ENCODE data around the gene ABHD2.

ABHD2 gene

DNA sequence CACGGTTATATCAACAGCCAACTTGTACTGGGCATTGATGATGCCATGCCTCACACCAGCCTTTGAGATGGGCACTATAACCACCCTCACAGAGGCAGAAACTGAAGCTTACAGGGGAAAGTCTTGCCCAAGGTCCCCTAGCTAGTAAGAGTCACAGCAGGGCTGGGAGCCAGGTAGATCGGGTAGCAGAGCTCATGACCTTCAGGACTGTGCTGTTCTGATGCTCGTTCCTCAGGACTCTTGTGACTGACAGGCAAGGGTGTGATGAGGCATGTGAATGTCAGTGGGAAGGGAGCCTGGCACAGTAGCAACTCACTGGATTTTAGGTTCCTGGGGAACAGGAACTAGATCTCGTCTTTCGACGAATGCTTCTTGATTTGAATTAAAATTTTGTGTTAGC is 67.4 kb downstream of the ABHD2 start:
- Histone ChIP-seq H3K4me2 (ENCODE audit: low read depth, low read length) (no peak overlapping the region), H3K4me3 (ENCODE audit: low read length) (no peak overlapping the region), H3K9me2 (replicated peaks; ENCODE audit: insufficient read depth, low read length) (no peaks in the 10 kb centered on the region), H3K27me3 (replicated peaks; ENCODE audit: insufficient read depth, low read length) (no peaks in the 10 kb centered on the region), H3K4me1 (ENCODE audit: low read length) (no peaks in the 10 kb centered on the region), H3K79me2 (ENCODE audit: low read length) (peaks cover 35% of the 10 kb centered on the region), H2AFZ (ENCODE audit: low read length) (no peak overlapping the region), H3K36me3 (replicated peaks; ENCODE audit: insufficient read depth, low read length) (peaks cover 22% of the 10 kb centered on the region; the same call in 1 of the 2 replicates), H3F3A (ENCODE audit: insufficient read depth, low read length) (no peaks in the 10 kb centered on the region), H3K9me3 (replicated peaks; ENCODE audit: insufficient read depth, low read length) (no peaks in the 10 kb centered on the region), H3K9ac (ENCODE audit: low read length) (no peak overlapping the region), H4K20me1 (ENCODE audit: insufficient read depth, low read length) (no peaks in the 10 kb centered on the region), H3K27ac (ENCODE audit: low read length) (no peak overlapping the region)
- no peak for DNase-seq
- TF ChIP-seq, protein P1, sequence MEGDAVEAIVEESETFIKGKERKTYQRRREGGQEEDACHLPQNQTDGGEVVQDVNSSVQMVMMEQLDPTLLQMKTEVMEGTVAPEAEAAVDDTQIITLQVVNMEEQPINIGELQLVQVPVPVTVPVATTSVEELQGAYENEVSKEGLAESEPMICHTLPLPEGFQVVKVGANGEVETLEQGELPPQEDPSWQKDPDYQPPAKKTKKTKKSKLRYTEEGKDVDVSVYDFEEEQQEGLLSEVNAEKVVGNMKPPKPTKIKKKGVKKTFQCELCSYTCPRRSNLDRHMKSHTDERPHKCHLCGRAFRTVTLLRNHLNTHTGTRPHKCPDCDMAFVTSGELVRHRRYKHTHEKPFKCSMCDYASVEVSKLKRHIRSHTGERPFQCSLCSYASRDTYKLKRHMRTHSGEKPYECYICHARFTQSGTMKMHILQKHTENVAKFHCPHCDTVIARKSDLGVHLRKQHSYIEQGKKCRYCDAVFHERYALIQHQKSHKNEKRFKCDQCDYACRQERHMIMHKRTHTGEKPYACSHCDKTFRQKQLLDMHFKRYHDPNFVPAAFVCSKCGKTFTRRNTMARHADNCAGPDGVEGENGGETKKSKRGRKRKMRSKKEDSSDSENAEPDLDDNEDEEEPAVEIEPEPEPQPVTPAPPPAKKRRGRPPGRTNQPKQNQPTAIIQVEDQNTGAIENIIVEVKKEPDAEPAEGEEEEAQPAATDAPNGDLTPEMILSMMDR (IDR thresholded peaks at IDR 0.05; ENCODE audit: low read length): no peak
- TF ChIP-seq EZH2phosphoT487 (IDR thresholded peaks at IDR 0.05; ENCODE audit: low read length) (no peak), EZH2 (optimal IDR thresholded peaks at IDR 0.05; ENCODE audit: low read depth, low read length) (no peak)

DNA sequence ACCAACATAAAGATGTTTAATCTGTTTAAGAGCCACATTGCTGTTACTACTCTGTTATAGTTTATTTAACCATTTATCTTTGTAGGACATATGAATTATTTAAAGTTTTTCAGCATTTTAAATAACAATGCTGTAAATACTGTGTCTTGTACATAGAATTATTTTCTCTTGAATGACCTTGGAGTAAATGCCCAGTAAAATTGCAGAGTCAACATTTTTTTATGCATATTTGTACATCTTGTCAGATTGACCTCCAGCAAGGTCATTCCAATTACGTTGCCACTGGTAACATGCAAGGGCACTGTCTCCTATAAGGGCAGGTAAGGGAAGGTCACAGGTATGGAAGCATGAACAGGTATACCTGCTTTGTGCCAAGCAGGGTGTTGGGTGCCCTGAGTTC is 68.8 kb downstream of the ABHD2 start:
- peaks cover 28% of the 10 kb centered on the region for H3K79me2 ChIP-seq (ENCODE audit: low read length)
- no peaks in the 10 kb centered on the region for H3K9me3 ChIP-seq (replicated peaks; ENCODE audit: insufficient read depth, low read length)
- H3K9me2 ChIP-seq (replicated peaks; ENCODE audit: insufficient read depth, low read length): no peaks in the 10 kb centered on the region
- H4K20me1 ChIP-seq (ENCODE audit: insufficient read depth, low read length): no peaks in the 10 kb centered on the region
- H3K4me3 ChIP-seq (ENCODE audit: low read length): no peak overlapping the region
- TF ChIP-seq, protein P1 (IDR thresholded peaks at IDR 0.05; ENCODE audit: low read length): no peak
- no peak for TF ChIP-seq EZH2phosphoT487 (IDR thresholded peaks at IDR 0.05; ENCODE audit: low read length)
- TF ChIP-seq EZH2 (optimal IDR thresholded peaks at IDR 0.05; ENCODE audit: low read depth, low read length): no peak
- H3K4me2 ChIP-seq (ENCODE audit: low read depth, low read length): no peak overlapping the region
- H3K27ac ChIP-seq (ENCODE audit: low read length): no peak overlapping the region
- H3K4me1 ChIP-seq (ENCODE audit: low read length): no peaks in the 10 kb centered on the region
- no peak for DNase-seq
- H3K36me3 ChIP-seq (replicated peaks; ENCODE audit: insufficient read depth, low read length): peaks cover 22% of the 10 kb centered on the region; the same call in 1 of the 2 replicates
- no peaks in the 10 kb centered on the region for H3K27me3 ChIP-seq (replicated peaks; ENCODE audit: insufficient read depth, low read length)
- H3K9ac ChIP-seq (ENCODE audit: low read length): no peak overlapping the region
- no peaks in the 10 kb centered on the region for H3F3A ChIP-seq (ENCODE audit: insufficient read depth, low read length)
- H2AFZ ChIP-seq (ENCODE audit: low read length): no peak overlapping the region

DNA sequence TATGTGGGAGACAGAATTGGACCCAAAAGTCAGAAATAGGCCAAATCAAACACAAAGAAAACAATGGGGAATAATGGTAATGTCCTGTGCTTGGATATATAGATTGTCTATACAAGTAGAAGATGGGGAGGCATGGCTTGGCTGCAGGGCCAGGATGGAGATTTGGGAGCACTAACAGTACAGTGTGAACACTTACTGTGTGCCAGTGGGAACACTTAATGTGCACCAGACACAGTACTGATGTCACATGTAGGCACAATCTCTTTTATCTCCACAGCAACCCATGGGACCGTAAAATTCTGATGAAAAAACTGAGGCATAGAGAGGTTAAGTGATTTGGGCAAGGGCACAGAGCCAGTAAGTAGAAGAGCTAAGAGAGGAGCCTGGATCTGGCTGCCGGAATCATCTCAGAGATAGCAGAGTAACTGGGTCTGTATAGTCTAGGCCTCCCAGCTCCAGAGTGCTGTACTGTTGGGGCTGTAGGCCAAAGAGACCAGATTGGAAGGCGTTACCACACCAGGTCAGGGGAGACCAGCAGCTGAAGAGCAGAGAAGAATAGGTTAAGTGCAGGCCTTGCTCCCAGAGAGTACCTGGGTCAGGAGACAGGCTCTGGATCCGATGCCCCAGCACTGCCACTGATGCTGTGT is 69.8 kb downstream of the ABHD2 start:
- Histone ChIP-seq H3F3A (ENCODE audit: insufficient read depth, low read length) (no peaks in the 10 kb centered on the region), H3K27me3 (replicated peaks; ENCODE audit: insufficient read depth, low read length) (no peaks in the 10 kb centered on the region), H3K9ac (ENCODE audit: low read length) (no peak overlapping the region), H4K20me1 (ENCODE audit: insufficient read depth, low read length) (no peaks in the 10 kb centered on the region), H2AFZ (ENCODE audit: low read length) (no peak overlapping the region), H3K4me1 (ENCODE audit: low read length) (no peaks in the 10 kb centered on the region), H3K36me3 (replicated peaks; ENCODE audit: insufficient read depth, low read length) (peaks cover 20% of the 10 kb centered on the region; the same call in 1 of the 2 replicates), H3K9me3 (replicated peaks; ENCODE audit: insufficient read depth, low read length) (no peaks in the 10 kb centered on the region), H3K9me2 (replicated peaks; ENCODE audit: insufficient read depth, low read length) (no peaks in the 10 kb centered on the region), H3K79me2 (ENCODE audit: low read length) (peaks cover 34% of the 10 kb centered on the region), H3K27ac (ENCODE audit: low read length) (no peak overlapping the region), H3K4me2 (ENCODE audit: low read depth, low read length) (no peak overlapping the region), H3K4me3 (ENCODE audit: low read length) (no peak overlapping the region)
- DNase-seq: no peak
- TF ChIP-seq EZH2phosphoT487 (IDR thresholded peaks at IDR 0.05; ENCODE audit: low read length) (no peak), EZH2 (optimal IDR thresholded peaks at IDR 0.05; ENCODE audit: low read depth, low read length) (no peak)
- TF ChIP-seq, protein P1 (IDR thresholded peaks at IDR 0.05; ENCODE audit: low read length): no peak

All from MM.1S (cell line).